ENCODE data around the gene TMC3.
"Not testable (repeated sequence)": the region's sequence is repeated elsewhere in the genome, so short reads cannot be mapped to it uniquely, and the experiment has no call there.

The TMC3 gene

DNA sequence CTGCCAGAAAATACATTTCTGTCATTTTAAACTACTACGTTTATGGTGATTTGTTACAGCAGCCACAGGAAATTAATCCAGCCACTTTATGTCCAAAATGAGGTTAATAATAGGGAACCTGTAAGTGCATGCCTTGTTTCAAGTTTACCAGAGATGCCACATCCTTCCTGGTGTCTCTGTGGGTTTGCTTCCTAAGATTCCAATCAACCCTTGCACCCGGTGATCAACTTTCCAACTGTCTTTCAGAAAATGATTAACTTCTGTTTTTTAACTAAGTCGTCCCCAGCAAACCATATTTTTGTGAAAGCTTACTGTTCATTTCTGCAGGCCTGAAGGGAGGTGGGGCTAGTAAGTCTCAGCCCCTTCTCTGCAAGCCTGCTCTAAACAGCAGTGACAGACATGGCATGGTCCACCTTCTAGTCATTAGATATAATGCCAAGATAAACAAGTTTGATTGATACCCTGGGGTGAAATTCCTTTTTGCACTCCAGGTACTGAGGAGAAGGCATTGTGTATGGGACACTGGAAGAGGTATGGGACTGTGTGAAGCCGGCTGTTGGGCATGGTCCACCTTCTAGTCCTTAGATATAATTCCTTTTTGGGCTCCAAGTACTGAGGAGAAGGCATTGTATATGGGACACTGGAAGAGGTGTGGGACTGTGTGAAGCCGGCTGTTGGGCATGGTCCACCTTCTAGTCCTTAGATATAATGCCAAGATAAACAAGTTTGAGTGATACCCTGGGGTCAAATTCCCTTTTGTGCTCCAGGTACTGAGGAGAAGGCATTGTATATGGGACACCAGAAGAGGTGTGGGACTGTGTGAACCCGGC lies 11.1 kb upstream of the TMC3 start:
- DNase-seq (ENCODE audit: low read depth, low spot score) = no peak

DNA sequence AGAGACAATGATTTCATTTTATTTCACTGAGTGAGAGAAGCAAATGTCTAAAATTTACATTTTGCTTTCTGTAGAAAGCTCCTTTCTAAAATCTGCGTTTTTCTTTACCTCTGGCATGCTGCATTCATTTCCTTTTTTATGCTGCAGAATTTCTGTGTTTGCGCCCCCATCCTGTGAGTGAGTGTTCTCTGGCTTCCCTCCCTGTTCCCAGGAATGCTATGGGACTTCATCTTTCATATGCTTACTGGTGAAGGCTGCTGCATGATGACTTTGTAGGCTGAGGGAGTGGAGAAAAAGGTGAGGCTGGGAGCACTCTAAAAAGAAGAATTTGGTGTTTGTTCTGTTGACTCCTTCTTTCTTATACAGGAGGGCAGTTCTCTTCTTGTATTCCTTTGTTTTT lies 7.7 kb upstream of the TMC3 start:
- DNase-seq (ENCODE audit: low read depth, low spot score) = no peak

- DNase-seq (ENCODE audit: low read depth, low spot score) = no peak
These were observed 6.7 kb upstream of the TMC3 start for GRCh38 chr15:81380668-81381067.

GRCh38 chr15:81380203-81380602 lies 6.2 kb upstream of the TMC3 start:
- DNase-seq (ENCODE audit: low read depth, low spot score) = no peak

- no peak for DNase-seq (ENCODE audit: low read depth, low spot score)
These were observed 5.3 kb upstream of the TMC3 start for GRCh38 chr15:81379269-81379668.

DNA sequence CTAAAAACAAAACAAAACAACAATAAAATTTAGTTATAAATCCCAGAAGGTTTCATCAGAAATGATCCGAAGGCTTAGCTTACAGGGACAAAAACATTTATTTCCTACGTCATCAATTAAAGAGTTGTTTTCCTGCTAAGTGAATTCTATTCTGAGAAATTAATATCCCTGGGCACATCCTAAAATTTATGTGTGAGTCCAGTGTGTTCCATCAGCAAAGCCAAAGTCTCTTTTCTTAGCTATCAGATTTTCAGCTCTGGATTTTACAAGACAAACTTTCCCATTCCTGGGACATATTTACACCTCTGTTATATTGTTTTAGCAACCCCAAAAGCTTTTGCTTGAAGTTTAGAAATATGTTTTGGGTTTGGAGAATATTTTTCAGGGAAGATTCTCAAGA lies 4.4 kb upstream of the TMC3 start:
- no peak for DNase-seq (ENCODE audit: low read depth, low spot score)

- no peak for DNase-seq (ENCODE audit: low read depth, low spot score)
These were observed 3.9 kb upstream of the TMC3 start for GRCh38 chr15:81377871-81378270.

DNA sequence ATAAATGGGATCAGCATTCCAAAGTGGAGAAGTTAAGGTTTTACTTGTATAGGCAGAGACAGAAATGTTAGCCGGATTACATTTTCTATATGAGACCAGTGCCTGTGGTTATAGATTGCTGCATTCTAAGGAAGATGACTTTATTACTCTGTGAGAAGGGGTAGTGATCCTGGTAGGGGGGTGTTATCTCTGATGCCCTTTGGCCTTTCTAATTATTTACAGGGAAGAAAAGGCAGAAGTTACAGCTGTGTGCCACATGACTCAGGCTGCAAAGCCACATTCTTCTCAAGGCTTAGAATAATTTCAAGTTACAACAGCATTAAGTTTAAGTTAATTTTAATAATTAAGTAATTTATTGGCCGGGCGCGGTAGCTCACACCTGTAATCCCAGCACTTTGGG lies 2.2 kb upstream of the TMC3 start:
- DNase-seq (ENCODE audit: low read depth, low spot score) = no peak

DNA sequence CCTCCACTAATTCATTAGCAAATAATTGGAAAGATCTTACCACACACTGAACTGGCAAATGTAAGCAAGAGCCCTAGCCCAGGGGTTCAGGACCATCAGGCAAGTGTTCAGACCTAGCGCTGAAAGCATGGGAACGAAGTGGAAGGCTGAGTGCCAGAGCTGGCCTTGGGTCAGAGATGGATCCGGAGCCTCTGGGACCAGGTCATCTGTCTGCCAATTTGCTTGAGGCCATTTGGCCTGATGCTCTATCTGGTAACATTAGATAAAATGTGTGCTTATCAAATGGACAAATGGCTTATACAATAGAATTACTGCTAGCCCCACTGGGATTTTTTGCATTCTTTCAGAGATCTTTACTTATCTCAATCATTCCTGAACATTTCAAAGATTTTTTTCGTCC lies 1.4 kb upstream of the TMC3 start:
- DNase-seq (ENCODE audit: low read depth, low spot score) = no peak

DNA sequence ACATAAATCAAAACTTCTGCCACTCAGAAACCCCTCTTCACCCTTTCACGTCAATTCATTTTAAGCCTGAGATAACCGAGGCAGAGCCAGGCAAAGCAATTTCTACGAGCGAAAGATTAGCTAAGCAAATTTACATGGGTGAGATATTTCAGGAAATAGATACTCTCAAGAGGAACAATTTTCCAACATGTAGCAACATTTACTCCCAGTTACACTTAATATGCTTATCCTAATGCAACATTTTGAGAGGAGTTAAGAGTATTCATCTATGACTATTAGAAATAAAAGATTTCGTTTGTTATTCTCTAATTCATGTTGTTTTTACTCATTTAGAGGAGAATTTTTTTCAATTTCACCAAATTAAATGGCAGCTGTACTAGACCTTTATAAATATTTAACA lies 837 bp downstream of the TMC3 start:
- no peak for DNase-seq (ENCODE audit: low read depth, low spot score)

- no peak for DNase-seq (ENCODE audit: low read depth, low spot score)
These were observed 1.4 kb downstream of the TMC3 start for GRCh38 chr15:81372575-81372974.

GRCh38 chr15:81363718-81364500 lies 10.1 kb downstream of the TMC3 start:
- no peak for DNase-seq (ENCODE audit: low read depth, low spot score)

DNA sequence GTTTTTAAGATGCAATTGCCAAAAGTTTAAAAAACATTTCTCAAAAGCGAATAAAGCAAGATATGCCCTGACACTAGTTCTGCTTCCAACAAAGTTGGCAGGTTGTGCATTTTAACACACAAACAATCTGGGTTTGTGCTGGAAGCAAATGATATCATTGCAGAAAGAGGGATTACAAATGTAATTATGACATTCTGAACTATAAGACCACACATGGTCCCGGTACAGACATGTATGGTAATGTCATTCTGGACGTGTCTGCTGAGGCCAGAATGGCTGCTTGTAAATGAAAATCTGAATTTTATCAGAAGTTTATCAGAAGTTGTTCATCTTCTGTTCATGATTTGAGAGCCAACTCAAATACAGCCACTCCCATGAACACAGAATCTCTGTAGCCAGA lies 10.7 kb downstream of the TMC3 start:
- no peak for DNase-seq (ENCODE audit: low read depth, low spot score)

- no peak for DNase-seq (ENCODE audit: low read depth, low spot score)
These were observed 11.2 kb downstream of the TMC3 start for GRCh38 chr15:81362790-81363189.

DNA sequence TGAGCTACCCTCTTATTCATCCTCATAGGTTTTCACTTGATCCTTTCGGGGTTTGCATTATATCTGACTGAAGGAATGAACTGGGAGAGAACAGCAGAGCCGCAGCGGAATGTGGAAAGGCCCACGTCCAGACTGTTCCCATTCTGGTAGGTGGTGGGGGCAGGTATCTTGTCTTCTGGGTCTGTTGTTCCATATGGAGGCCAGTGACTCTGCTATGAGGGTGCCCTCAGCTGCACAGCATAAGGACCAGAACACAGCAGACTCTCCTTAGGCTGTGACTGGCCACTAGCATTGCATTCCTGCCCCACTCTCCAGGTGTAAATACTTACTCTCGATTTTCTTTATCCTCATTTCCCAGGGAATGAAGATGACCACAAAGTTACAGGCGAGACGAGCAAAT lies 12.1 kb downstream of the TMC3 start:
- no peak for DNase-seq (ENCODE audit: low read depth, low spot score)

DNA sequence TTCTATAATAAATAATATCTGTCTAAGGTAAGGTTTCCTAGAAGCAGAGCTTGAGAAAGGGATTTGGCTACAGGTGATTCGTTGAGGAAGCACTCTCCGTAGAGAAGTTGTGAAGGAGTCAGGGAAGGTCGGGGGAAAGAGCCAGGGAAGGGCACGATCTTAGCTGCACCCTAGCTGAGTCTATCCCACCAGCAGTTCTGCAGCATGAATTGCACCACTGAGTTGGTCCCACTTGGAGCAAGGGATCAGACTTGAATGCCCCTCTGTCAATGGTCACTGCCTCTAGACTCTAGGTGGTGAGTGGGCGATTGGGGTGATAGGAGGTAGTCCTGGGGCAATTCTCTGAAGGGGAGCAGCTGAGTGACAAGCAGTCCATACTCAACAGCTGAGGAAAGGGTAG lies 13.5 kb downstream of the TMC3 start:
- DNase-seq (ENCODE audit: low read depth, low spot score) = no peak

- DNase-seq (ENCODE audit: low read depth, low spot score) = no peak
These were observed 15.8 kb downstream of the TMC3 start for GRCh38 chr15:81358248-81358647.

DNA sequence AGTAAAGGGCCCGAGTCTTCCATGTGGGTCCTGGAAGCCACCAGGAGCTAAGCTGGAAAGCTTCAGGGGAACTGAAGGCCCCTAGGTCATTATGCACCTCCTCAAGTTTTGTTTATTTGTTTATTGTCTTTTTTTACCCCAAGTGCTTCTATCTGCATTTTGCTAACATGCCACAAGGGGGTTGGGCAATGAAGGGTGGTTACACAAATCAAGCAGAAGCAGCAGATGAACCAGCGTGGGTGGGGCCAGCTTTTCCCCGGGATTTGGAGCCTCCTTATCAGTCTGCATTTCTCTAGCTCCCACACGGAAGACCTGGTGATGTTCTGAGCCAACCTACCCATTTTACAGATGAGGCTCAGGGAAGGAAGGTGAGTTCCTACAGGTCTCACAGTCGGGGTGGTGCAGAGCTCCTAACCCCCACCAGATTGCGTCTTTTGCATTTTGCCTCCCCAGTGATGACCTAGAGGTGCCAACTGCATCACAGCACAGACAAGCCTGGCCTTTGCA lies 16.8 kb downstream of the TMC3 start:
- no peak for DNase-seq (ENCODE audit: low read depth, low spot score)

DNA sequence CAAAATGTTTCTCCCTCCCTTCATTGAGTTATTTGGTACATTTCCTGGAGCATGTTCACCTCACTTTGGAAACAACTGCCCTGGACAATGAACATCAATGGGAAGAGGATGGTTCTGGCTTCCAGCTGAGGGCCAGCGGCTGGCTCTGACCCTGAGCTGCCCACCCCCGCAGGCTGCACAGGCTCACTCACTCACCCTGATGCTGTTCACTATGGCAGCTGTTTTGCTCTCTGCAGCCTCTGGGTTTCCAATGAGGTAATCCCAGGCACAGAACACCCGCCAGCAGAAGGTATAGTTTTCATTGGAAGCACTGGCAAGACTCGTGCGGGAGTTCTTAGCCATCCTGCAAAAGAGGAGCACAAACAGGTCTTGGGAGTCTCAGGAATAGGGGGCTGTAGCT lies 17.8 kb downstream of the TMC3 start:
- no peak for DNase-seq (ENCODE audit: low read depth, low spot score)

- no peak for DNase-seq (ENCODE audit: low read depth, low spot score)
These were observed 22.4 kb downstream of the TMC3 start for GRCh38 chr15:81351651-81352050.

- no peak for DNase-seq (ENCODE audit: low read depth, low spot score)
These were observed 24.7 kb downstream of the TMC3 start for GRCh38 chr15:81349271-81349670.

- DNase-seq (ENCODE audit: low read depth, low spot score) = not testable (repeated sequence)
These were observed 25.3 kb downstream of the TMC3 start for GRCh38 chr15:81348691-81349090.

- no peak for DNase-seq (ENCODE audit: low read depth, low spot score)
These were observed 26.1 kb downstream of the TMC3 start for GRCh38 chr15:81347910-81348309.

All from smooth muscle cell of the brain vasculature (primary cell).